NCI-H526 (cell line): ENCODE results near the gene RBM19.
"Not testable (repeated sequence)": the region's sequence is repeated elsewhere in the genome, so short reads cannot be mapped to it uniquely, and the experiment has no call there.

Source experiments
- DNase-seq, 2 experiments: peaks; one replicate each; lab custom pipeline; 2025; lab: John Stamatoyannopoulos, UW

The RBM19 gene

DNA sequence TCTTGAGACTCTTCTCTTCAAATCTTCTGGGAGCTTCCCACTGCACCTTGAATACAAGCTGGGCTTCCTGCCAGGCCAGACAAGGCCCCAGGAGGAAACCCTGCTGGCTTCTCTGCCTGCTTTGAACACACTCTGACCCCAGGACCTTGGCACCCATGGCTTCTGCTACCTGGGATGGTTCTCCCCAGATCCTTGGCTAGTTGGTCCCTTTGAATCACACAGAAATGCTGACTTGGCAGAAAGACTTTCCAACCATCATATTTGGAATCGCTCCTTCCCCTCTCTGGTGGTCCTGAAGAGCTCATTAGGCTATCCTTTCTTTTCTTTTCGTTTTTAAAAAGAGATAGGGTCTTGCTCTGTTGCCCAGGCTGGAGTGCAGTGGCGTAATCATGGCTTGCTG, 132.7 kb downstream of the RBM19 start:
- no peak for DNase-seq

DNA sequence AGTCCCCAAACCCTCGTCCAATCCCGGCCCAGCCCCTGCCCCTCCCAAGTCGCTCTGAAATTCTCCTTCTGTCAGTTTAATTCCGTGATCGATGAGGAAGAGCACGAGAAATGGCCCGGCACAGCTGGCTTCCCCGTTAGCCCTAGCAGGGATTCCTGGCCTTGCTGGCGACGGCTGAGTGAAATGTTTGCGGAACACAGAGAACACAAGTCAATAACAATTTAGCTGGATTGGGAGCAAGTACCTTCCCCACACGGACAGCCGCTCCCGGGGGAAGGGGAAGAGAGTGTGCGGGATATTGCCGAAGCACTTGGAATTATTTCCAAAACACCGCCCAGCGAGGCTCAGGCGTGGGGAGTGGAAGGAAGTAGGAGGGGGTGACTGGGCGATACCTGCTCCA, 134.6 kb downstream of the RBM19 start:
- DNase-seq = no peak

DNA sequence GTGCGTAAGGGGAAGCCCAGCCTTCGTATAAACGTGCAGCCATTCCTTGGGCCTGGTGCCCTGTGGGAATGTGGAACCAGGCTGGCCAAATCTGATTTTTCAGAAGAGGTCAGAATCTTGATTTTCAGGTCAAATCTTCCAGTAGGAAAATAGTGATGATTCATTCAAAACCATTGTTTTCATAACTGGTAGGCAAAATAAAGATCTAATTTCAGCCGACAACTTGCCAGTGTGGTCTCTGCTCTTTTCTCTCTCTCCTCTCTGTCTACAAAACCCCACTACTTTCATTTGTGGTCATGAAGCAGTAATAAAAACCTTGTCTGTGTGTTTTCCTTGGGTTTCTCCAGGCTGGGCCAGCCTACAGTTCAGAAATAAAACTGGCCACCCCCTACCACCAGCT, 135.1 kb downstream of the RBM19 start:
- DNase-seq = no peak

DNA sequence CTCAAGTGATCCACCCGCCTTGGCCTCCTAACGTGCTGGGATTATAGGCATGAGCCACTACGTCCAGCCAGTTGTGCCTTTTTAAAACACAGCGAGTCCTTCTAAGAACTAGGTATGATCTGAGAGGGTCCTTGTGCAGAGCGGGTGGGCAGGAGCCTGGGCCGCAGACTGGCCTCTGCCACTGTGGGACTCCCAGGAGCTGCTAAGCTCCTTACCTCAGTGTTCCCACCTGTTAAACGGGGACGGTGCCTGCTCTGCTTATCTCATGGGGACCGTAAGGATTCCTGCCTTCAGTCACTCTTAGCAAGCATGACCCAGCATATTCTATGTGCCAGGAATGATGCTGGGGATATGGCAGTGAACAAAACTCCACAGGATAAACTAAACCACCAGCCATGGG, 136.9 kb downstream of the RBM19 start:
- no peak for DNase-seq

DNA sequence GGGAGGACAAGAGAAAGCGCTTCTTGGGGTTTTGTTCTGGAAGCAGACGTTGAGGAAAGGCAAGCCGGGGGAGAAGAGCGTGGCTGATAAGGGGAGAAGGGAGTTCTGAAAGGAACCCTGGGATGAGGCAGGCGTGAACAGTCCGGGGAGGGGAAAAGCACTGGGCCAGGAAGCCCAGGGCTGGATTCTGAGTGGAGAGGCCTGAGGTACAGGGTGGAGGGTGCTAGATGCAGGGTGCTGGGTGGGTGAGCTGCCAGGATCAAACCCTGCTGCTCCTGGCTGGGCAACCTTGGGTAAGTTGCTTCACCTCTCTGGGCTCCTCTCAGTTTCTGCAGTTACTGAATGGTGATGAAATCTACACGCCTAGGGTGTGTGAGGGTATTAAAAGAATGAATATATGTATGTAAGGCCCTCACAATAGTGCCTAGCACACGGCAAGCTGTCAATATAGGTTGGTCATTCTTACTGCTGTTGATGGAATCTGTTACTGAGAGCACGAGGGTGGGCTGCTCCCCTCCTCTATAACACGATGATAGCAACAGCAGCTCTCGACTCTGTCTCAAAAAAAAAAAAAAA, 138.5 kb downstream of the RBM19 start:
- DNase-seq = no peak

DNA sequence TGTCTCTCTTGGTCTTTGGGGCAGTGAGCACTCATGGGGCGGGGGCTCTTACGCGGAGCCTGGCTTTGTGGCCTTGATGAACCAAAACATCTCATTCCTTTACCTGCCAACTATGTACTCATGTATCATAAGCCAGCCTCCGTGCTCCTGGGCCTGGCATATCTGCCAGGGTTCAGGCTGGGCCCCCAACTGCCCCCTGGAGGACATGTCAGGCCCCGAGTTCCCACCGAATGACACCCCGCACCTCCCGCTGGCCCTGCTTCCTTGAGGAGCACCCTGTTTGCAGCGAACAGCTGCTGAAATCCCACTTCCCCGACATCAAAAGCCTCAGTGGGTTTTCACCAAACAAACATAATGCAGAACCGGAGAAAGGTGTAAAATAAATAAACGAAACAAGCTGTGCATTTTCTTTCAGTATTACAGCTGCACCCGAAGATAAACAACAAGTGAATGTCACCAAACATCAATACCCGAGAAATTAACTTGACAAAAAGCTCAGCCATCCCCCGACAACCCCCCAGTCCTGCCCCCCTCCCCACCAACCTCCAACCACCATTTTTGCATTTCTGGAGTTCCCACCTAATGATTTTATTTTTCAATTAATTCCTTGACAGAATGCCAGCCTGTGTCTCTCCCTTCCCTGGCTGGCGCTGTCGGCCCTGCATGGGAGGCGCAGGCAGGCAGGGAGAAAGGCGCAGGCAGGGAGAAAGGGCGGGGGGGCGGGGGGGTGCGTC, 139.2 kb downstream of the RBM19 start:
- peak in 1 of 2 experiments; percentile 12 for DNase-seq

DNA sequence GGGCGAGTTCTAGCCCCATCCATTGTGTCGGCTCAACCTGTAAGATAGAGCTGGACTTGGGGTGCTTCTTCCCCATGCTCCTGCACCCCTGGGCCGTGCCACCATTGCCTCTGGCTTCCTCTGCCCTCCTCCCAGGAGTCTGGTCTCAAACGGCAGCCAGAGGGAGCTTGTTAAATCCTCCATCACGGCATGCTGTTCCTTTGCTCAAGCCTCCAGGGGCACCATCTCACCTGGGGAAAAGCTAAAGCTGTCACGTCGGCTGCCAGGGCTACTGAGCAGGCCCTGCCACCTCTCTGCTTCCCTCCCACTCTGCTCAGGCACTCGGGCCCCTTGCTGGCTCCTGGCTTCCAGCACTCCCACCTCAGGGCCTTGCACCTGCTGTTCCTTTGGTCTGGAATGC, 140.4 kb downstream of the RBM19 start:
- peak in 1 of 2 experiments; percentile 23 for DNase-seq

DNA sequence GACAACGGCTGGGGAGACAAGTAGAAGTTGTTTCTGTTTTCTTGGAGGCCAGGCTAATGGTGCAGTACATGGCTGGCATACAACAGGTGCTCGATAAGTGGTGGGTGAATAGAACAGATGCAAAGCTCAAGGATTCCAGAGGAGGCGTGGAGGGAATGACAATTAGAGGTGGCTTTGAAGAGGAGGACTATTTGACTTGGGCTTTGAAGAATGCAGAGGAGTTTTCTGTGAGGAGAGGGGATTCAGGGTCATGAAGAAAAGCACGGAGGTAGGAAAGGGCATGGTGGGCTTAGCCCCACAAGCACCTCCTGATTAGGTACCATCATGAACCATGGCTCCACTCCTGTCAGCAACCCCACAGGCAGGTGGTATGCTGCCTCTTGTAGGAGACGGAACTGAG, 142.3 kb downstream of the RBM19 start:
- DNase-seq = no peak

DNA sequence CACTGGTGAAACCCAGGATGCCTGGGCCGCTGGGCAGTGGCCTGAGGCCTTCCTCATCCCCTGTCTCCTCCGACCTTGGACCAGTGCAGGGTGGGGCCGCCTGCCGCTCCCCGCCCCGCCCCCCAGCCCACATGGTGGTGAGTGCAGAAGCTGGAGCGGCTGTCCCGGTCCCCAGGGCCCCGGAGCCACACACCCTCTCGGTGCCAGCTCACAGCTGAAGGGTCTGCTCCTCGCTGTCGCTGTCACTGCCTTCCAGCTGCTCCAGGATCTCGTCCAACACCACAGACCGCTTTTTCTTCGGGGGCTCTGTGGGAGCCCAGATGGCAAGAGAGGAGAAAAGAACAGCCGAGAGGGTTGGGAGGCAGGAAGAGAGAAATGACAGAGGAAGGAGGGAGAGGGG, 143.1 kb downstream of the RBM19 start:
- no peak for DNase-seq

DNA sequence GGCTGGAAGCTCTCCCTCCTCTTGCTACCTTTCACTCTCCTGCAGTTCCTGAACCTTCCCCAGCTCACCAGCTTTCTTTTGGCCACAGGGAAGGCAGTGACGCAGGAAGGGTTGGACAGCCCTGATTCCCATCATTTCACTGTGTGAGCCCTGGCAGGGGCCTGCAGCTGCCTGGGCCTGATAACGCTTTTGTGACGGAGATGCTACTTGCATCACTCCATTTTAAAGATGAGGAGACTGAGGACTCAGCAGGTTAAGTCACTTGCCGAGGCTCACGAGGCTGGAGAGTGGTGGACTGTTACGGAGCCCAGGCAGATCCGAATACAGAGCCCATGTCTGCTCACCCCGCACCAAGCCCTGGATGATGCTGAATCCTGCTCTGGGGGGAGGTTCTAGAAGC, 145.3 kb downstream of the RBM19 start:
- no peak for DNase-seq

DNA sequence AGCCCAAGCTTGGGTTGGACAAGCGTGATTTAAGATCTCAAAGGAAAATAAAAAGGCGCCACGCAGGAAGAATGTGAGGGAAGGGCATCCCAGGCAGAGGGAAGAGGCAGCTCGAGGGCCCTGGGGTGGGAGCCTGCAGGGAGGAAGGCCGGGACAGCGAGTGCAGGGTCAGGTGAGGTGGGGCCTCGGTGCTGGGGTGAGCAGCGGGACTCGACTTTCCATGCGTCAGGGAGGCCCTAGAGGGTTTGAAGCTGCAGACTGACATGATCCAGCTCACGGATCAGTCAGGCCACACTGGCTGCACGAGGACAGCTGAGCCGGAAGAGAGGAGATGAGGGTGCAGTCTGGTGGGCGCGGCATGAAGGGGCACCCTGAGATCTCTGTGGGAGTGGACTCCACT, 145.8 kb downstream of the RBM19 start:
- DNase-seq = no peak

DNA sequence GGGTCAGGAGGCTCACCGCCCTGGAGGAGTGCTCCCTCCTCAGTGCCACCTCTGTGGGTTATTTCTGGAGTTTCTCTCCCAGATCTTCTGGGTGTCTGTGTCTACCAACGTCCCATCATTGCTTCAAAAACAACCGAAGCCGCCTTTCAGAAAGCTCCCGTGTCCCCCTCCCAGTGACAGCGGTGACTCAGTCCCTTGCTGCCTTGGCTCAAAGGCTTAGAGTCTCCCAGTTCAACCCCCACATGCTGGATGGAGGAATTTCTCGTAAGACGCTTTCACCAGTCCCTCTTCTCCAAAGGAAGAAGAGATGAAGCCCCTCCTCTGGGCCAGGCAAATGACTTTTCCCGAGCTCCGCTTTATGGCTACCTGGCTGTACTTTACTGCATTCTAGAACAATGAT, 146.6 kb downstream of the RBM19 start:
- no peak for DNase-seq

DNA sequence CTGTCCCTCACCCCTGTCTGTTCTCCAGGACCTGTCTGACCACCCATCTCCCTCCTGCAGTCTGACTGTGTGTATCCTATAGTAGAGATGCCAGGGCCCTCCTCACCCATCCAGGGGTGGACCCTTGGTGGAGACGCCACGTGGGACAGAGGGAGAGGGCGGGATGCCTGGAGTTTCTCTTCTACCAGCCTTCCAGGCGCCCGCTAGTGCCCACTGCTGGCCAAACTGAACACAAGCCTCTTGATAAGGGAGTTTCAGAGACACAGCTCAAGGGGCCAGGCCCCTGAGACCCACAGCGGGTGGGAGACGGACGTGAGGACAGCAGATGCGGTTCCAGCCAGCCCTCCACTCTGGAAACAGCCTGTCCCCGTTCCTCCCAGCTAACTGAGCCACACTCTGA, 147.3 kb downstream of the RBM19 start:
- peak in 1 of 2 experiments; percentile 26 for DNase-seq

DNA sequence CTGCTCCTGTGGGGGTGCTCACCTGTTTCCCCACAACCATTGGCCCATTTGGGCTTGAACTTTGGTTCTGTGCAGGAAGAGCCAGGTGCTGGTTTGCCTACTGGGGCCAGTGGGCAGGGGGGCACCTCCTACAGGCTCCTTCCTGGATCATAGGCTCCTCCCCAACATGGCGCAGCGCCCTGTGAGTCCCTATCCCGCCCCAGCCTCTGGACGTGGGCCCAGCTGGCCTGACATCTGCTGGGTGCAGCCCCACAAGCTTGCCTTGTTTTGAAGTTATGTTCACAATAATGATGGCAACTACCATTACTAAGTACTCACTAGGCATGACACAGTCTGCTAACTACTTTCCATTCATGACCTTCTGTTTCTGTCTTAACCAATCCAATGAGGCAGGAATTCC, 147.8 kb downstream of the RBM19 start:
- no peak for DNase-seq

DNA sequence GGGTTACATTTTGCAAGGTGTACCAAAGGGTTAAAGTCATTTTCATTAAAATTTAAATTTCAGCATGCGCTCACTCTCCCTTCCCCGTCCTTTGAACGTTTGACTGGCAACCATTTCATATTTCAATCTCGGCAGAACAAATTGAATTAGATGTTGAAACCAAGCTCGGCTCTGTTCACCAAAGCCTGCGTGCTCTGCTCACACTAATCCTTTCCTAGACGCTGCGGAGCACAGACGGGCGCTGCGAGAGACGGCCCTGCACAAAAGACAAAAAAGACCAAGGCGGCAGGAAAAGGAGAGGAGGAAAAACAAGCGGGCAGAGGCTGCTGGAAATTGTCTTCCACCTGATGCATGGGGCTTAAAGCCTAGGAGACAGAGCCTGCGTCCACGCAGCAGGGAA, 149.3 kb downstream of the RBM19 start:
- no peak for DNase-seq

DNA sequence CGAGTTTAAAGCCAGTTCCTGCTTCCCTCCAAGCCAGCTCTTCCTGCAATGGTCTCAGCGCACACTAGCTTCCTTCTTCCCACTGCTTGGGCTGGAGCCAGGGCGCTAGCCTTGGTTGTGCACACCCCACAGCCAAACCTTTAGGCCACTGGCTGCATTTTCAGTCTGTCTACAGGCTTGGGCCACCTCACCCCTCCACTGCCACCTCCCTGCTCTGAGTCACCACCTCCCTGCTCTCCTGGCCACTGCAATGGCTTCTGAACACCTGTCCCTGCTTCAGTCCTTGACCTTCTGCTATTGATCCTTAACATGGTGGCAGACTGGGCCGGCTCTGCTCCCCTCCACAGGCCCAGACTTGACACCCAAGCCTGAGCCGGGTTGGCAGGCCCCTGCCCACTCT, 151.1 kb downstream of the RBM19 start:
- DNase-seq = no peak

DNA sequence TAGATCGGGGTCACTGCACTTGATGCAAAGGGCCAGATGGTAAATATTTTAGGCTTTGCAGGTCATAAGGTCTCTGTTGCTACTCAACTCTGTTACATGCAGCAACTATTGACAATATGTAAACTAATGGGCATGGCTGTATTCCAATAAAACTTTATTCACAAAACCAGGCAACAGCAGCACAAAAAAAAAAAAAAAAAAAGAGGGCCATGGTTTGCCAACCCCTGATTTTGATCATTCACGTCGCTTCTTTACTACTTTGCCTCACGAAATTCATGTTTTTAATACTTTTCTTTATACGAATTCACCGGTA, 152.9 kb downstream of the RBM19 start:
- DNase-seq = no peak

DNA sequence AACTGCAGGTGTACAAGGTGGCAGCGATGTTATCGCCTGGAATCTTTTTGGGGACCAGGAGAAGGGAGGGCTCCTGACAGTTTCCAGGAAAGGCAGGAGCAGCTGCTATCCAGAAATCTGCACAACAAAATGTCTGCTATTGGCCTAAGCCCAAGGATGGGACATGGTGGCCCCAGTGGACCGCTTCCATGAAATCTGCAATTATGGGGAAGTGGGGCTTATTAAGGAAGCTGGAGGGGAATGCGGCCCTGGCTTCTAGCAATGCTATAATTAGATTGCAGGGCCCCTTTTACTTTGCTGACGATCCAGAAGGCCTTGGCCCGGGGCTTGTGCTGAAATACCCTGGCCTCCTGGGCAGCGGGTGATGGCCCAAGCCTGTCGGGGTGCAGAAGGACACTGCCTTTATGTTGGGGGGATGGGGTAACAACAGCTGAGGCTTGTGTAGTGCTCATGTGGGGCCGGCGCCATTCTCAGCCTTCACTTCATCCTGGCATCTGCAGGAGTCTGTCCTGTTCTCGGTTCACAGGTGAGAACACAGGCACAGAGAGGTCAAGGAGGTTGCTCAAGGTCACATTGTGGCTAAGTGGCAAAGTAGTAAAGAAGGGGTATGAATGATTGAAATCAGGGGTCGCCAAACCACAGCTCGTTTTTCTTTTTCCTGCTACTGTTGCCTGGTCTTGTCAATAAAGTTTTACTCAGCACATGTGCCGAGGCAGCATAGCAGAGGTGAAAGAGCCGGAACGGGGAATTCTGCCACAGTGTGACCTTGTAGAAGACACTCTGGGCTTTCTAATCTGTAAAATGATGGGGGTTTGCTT, 153.5 kb downstream of the RBM19 start:
- DNase-seq = no peak

DNA sequence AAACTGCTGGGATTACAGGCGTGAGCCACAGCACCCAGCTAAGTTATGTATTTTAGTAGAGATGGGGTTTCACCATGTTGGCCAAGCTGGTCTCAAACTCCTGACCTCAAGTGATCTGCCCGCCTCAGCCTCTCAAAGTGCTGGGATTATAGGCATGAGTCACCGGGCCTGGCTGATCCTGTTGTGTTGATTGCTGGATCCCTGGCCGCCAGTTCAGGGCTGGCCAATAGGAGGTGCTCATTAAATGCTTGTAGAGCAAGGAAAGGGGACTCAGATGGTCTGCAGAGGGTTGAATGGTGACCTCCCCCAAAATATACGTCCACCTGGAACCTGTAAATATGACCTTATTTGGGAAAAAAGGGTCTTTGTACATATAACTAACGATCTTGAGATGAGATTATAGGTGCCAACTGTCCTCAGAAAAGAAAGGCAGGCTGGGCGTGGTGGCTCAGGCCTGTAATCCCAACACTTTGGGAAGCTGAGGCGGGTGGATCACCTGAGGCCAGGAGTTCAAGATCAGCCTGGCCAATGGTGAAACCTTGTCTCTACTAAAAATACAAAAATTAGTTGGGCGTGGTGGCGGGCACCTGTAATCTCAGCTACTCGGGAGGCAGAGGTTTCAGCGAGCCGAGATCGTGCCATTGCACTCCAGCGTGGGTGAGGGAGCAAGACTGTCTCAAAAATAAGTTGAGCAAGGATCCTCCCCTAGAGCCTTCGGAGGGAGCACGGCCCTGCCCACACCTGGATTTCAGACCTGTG, 156.5 kb downstream of the RBM19 start:
- not testable (repeated sequence) for DNase-seq

DNA sequence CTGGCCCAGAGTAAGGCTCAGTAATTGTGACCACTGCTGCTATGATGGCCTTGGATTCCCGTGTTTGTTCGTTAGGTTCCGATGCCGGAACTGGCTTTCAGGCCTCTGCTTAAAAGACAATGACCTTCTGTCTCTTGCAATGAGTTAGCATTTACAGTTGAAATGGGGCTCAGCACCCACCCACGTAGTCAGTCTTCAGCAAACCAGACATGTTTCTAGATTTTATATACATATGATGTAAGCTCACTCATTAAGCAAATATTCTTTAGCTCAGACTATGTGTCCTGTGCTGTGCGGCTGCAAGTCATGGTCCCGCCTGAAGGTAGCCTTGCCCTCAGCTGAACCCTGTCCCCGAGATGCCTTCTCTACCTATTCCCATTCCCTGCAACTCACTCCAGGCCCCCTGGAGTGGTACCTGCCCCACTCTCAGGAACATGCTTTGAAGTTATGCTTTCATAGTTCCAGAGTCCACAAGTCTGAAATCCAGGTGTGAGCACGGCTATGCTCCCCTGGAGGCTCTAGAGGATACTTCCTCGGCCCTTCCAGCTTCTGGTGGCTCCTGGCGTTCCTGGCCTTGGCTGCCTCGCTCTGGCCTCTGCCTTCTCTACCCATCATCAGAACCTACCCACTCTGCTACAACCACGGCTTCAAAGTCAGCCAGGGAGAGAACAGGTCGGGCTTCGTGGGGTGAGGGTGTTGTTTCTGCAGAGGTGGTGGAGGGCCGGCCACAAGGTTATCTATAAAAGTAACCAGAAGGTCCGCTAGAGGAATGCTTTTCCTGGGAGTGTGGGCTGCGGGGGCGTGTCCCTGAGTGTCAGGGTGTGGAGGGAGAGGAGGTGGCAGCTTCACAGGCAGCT, 157.8 kb downstream of the RBM19 start:
- DNase-seq = no peak

DNA sequence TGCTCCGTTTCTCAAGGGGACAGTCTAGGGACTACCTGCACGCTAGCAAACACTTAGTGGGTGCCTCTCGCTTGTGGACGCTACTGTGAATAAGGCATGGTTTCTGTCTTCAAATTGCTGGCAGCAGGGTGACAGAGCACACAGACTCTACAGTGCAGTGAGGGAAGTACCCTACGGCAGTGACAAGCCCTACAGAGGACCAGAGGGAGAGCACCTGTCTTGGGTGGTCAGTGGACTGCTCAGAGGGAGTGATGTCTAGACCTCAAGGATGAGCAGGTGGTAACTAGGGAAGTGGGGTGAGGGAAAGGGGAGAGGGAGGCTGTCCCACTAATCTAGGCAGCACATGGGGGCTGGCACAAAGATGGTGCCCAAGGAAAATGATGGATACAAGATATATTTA, 160.5 kb downstream of the RBM19 start:
- DNase-seq = no peak
